Measurements from ENCODE around the gene EPHA4.

The EPHA4 gene

GRCh38 chr2:221435171-221435570, 136.9 kb downstream of the EPHA4 start:
- no peak for DNase-seq

- DNase-seq, result no peak
Observed at GRCh38 chr2:221434142-221434541, 138.0 kb downstream of the EPHA4 start.

- no peak for DNase-seq
Observed at GRCh38 chr2:221431477-221431876, 140.6 kb downstream of the EPHA4 start.

GRCh38 chr2:221429741-221430491, 142.2 kb downstream of the EPHA4 start:
- no peak for DNase-seq

GRCh38 chr2:221428896-221429295, 143.2 kb downstream of the EPHA4 start:
- DNase-seq, result no peak

GRCh38 chr2:221426929-221427328, 145.2 kb downstream of the EPHA4 start:
- no peak for DNase-seq

GRCh38 chr2:221425891-221426290, 146.2 kb downstream of the EPHA4 start:
- no peak for DNase-seq

- DNase-seq, result no peak
Observed at GRCh38 chr2:221425353-221425752, 146.8 kb downstream of the EPHA4 start.

- no peak for DNase-seq
Observed at GRCh38 chr2:221423210-221423804, 148.8 kb downstream of the EPHA4 start.

GRCh38 chr2:221422516-221423209, 149.4 kb downstream of the EPHA4 start:
- no peak for DNase-seq

- DNase-seq, result no peak
Observed at GRCh38 chr2:221420245-221420644, 151.9 kb downstream of the EPHA4 start.

GRCh38 chr2:221415789-221416188, 156.3 kb downstream of the EPHA4 start:
- DNase-seq, result no peak

- DNase-seq, result no peak
Observed at GRCh38 chr2:221412978-221413377, 159.1 kb downstream of the EPHA4 start.

- no peak for DNase-seq
Observed at GRCh38 chr2:221410487-221410886, 161.6 kb downstream of the EPHA4 start.

- no peak for DNase-seq
Observed at GRCh38 chr2:221407765-221408164, 164.3 kb downstream of the EPHA4 start.

GRCh38 chr2:221405521-221405920, 166.6 kb downstream of the EPHA4 start:
- no peak for DNase-seq

GRCh38 chr2:221402072-221402471, 170.0 kb downstream of the EPHA4 start:
- no peak for DNase-seq

- no peak for DNase-seq
Observed at GRCh38 chr2:221400411-221400810, 171.7 kb downstream of the EPHA4 start.

GRCh38 chr2:221399183-221399582, 172.9 kb downstream of the EPHA4 start:
- DNase-seq, result no peak

GRCh38 chr2:221397187-221397586, 174.9 kb downstream of the EPHA4 start:
- no peak for DNase-seq

- no peak for DNase-seq
Observed at GRCh38 chr2:221392228-221392881, 179.7 kb downstream of the EPHA4 start.

GRCh38 chr2:221390878-221391277, 181.2 kb downstream of the EPHA4 start:
- DNase-seq, result no peak

GRCh38 chr2:221389904-221390303, 182.2 kb downstream of the EPHA4 start:
- no peak for DNase-seq

GRCh38 chr2:221389421-221389820, 182.7 kb downstream of the EPHA4 start:
- DNase-seq, result no peak
